ENCODE data around the gene GADD45B.
A peak's percentile ranks its signal among the peaks of the same experiment; 100 is the strongest.
"Not testable (repeated sequence)": the region's sequence is repeated elsewhere in the genome, so short reads cannot be mapped to it uniquely, and the experiment has no call there.

Gene GADD45B

DNA sequence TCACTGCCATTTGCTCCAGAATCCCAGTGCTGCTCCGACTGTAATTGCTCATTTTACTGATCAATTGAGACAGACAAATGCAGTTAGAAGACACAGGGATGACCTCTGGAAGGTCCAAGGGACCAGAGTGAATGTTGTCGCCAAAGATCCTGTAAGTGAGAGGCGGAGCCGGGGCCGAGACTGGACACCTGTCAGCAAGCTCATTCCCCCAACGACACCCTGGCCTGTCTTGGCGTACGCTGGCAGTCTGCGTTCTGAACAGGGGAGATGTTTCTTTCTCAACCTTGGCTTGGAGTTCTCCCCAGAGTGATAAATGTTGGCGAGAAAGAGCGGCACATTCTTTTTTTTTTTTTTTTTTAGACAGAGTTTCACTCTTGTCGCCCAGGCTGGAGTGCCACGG lies 24.2 kb downstream of the GADD45B start:
- H3K27me3 ChIP-seq (replicated peaks in 2 of 5; ENCODE audit: control insufficient read depth in 4 of 5, insufficient read depth in 5 of 5, low read length in 4 of 5): no peaks in the 10 kb centered on the region
- POLR2A ChIA-PET: no interaction called here
- H3K4me3 ChIP-seq (ENCODE audit: control insufficient read depth in 1 of 7, extremely low read depth in 1 of 7, insufficient read depth in 4 of 7, low read depth in 2 of 7, low read length in 6 of 7): no peak overlapping the region
- CTCF ChIA-PET: interaction anchor here (0.7 kb wide), 1 partner anchor 72 kb away, joined by 3 read pairs; no protein-coding TSS in a partner anchor
- peaks cover 0 to 16% (median 13%) of the 10 kb centered on the region in 4 experiments for H3K4me1 ChIP-seq (ENCODE audit: control extremely low read depth in 1 of 4, control insufficient read depth in 4 of 4, insufficient read depth in 4 of 4, low read length in 3 of 4)
- H3K27ac ChIP-seq (ENCODE audit: insufficient read depth in 1 of 2, low read depth in 1 of 2, low read length in 2 of 2, poor library complexity in 1 of 2, severe bottlenecking in 2 of 2): no peak overlapping the region
- 96% methylated on average over 7 of the region's 13 CpGs for WGBS (ENCODE audit: insufficient coverage)
- H3K36me3 ChIP-seq (ENCODE audit: control insufficient read depth in 4 of 4, insufficient read depth in 4 of 4, low read length in 3 of 4): no peaks in the 10 kb centered on the region
- no peaks in the 10 kb centered on the region for H3K9me3 ChIP-seq (ENCODE audit: control extremely low read depth in 1 of 5, control insufficient read depth in 4 of 5, insufficient read depth in 2 of 5, low read depth in 1 of 5, low read length in 4 of 5)
- DNase-seq: no peak

DNA sequence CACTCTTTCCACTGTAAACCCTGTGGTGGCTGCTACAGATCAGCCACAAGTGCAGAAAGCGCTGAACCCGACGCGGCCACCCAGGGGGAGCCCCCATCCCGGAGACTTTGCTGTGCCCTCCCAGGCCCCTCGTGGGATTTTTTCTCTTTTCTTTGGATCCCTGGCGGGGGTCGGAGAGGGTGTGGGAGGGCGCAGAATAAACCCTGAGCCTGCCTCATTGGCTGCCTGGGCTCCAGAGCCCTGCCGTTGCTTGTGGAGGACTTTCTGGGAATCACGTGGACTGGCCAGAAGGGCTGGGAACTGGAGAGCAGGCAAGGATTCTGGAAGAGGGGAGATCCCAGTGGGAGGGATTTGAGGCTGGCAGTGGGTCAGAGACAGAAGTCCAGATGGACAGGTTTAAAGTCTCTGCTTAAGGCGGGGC lies 24.9 kb downstream of the GADD45B start:
- no peak overlapping the region for H3K27ac ChIP-seq (ENCODE audit: insufficient read depth in 1 of 2, low read depth in 1 of 2, low read length in 2 of 2, poor library complexity in 1 of 2, severe bottlenecking in 2 of 2)
- no peaks in the 10 kb centered on the region for H3K9me3 ChIP-seq (ENCODE audit: control extremely low read depth in 1 of 5, control insufficient read depth in 4 of 5, insufficient read depth in 2 of 5, low read depth in 1 of 5, low read length in 4 of 5)
- no peak overlapping the region for H3K4me3 ChIP-seq (ENCODE audit: control insufficient read depth in 1 of 7, extremely low read depth in 1 of 7, insufficient read depth in 4 of 7, low read depth in 2 of 7, low read length in 6 of 7)
- no peaks in the 10 kb centered on the region for H3K27me3 ChIP-seq (replicated peaks in 2 of 5; ENCODE audit: control insufficient read depth in 4 of 5, insufficient read depth in 5 of 5, low read length in 4 of 5)
- 81% methylated on average over 8 of the region's 12 CpGs for WGBS (ENCODE audit: insufficient coverage)
- no peaks in the 10 kb centered on the region for H3K36me3 ChIP-seq (ENCODE audit: control insufficient read depth in 4 of 4, insufficient read depth in 4 of 4, low read length in 3 of 4)
- DNase-seq: no peak
- ChIA-PET POLR2A (no interaction called here), CTCF (interaction anchor here (0.7 kb wide), 1 partner anchor 72 kb away, joined by 3 read pairs; no protein-coding TSS in a partner anchor)
- H3K4me1 ChIP-seq (ENCODE audit: control extremely low read depth in 1 of 4, control insufficient read depth in 4 of 4, insufficient read depth in 4 of 4, low read length in 3 of 4): peaks cover 0 to 9% (median 6%) of the 10 kb centered on the region in 4 experiments

DNA sequence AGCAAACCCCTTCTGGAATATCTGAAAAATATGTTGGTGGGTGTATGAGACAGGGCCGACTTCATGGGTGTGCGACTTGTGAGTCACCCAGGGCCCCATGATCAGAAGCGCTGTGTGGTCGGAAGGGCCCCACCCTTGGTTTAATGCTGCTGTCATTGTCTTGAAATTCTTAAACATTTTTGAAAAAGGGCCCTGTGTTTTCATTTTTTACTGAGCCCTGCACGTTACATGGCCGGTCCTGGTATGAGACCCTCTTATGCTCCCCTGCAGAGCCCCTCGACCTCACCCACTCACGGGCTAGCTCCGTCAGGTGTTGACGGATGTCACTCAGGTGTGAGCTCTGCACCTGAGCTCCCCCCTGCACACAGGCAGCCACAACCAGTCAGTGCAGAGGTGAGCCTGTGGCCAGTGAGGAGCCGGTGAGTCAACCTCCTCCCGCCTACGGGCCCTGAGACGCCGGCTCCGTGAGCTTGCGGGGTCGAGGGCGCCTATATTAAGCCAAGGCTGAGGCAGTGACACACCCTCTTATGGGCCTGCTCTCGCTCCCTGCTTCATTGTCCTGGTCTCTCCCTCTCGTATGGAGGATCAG lies 27.7 kb downstream of the GADD45B start:
- no peaks in the 10 kb centered on the region for H3K27me3 ChIP-seq (replicated peaks in 2 of 5; ENCODE audit: control insufficient read depth in 4 of 5, insufficient read depth in 5 of 5, low read length in 4 of 5)
- H3K4me1 ChIP-seq (ENCODE audit: control extremely low read depth in 1 of 4, control insufficient read depth in 4 of 4, insufficient read depth in 4 of 4, low read length in 3 of 4): peaks cover 0 to 11% (median 7%) of the 10 kb centered on the region in 4 experiments
- 84% methylated on average over 15 of the region's 21 CpGs for WGBS (ENCODE audit: insufficient coverage)
- H3K4me3 ChIP-seq (ENCODE audit: control insufficient read depth in 1 of 7, extremely low read depth in 1 of 7, insufficient read depth in 4 of 7, low read depth in 2 of 7, low read length in 6 of 7): no peak overlapping the region
- DNase-seq: no peak
- ChIA-PET CTCF (no interaction called here), POLR2A (interaction anchor here (1.2 to 1.5 kb wide), 2 partner anchors 27 to 28 kb away, joined by 3 read pairs; partner anchors contain the start of gene GADD45B)
- H3K36me3 ChIP-seq (ENCODE audit: control insufficient read depth in 4 of 4, insufficient read depth in 4 of 4, low read length in 3 of 4): no peaks in the 10 kb centered on the region
- no peak overlapping the region for H3K27ac ChIP-seq (ENCODE audit: insufficient read depth in 1 of 2, low read depth in 1 of 2, low read length in 2 of 2, poor library complexity in 1 of 2, severe bottlenecking in 2 of 2)
- H3K9me3 ChIP-seq (ENCODE audit: control extremely low read depth in 1 of 5, control insufficient read depth in 4 of 5, insufficient read depth in 2 of 5, low read depth in 1 of 5, low read length in 4 of 5): no peaks in the 10 kb centered on the region

DNA sequence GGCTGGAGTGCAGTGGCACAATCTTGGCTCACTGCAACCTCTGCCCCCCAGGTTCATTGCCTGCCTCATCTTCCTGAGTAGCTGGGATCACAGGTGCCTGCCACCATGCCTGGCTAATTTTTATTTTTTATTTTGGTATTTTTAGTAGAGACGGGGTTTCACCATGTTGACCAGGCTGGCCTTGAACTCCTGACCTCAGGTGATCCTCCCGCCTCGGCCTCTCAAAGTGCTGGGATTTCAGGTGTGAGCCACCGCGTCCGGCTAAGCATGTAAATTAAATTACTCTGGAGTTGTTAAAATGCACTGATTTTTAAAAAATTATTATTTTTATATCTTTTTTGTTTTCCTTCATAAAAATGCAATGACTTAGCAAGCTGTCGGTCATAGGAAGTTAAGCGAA lies 30.7 kb downstream of the GADD45B start:
- WGBS (ENCODE audit: insufficient coverage): 51% methylated on average over 3 of the region's 8 CpGs
- not testable (repeated sequence) for H3K27ac ChIP-seq (ENCODE audit: insufficient read depth in 1 of 2, low read depth in 1 of 2, low read length in 2 of 2, poor library complexity in 1 of 2, severe bottlenecking in 2 of 2)

DNA sequence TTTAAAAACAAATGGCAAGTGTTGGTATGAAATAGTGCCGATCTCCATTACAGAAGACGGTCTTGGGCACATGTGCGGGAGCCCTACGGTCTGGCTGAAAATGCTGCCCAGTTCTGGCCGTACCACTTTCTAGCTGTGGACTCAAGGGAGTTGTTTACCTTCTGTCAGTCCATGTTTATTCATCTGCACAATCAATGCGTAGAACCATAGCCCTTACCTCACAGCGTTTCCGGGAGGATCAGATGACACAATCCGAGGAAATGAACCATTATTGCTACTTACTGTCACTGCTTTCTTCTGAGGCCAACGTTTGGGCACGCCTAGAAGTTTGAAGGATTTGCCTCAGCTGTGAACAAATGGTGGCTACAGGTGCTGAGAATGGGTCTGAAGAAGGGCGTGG lies 31.2 kb downstream of the GADD45B start:
- DNase-seq: peak in 1 of 3 donors; percentile 47
- peak overlapping the region in 2 of 7 experiments; percentile 40 to 56 for H3K4me3 ChIP-seq (ENCODE audit: control insufficient read depth in 1 of 7, extremely low read depth in 1 of 7, insufficient read depth in 4 of 7, low read depth in 2 of 7, low read length in 6 of 7)
- WGBS (ENCODE audit: insufficient coverage): 33% methylated on average over 9 of the region's 12 CpGs
- ChIA-PET POLR2A (interaction anchor here (0.6 to 1.2 kb wide), 3 partner anchors 28 to 186 kb away, joined by 3 to 4 read pairs (median 4); no protein-coding TSS in a partner anchor), CTCF (no interaction called here)
- no peaks in the 10 kb centered on the region for H3K36me3 ChIP-seq (ENCODE audit: control insufficient read depth in 4 of 4, insufficient read depth in 4 of 4, low read length in 3 of 4)
- H3K27ac ChIP-seq (ENCODE audit: insufficient read depth in 1 of 2, low read depth in 1 of 2, low read length in 2 of 2, poor library complexity in 1 of 2, severe bottlenecking in 2 of 2): no peak overlapping the region
- H3K27me3 ChIP-seq (replicated peaks in 2 of 5; ENCODE audit: control insufficient read depth in 4 of 5, insufficient read depth in 5 of 5, low read length in 4 of 5): no peaks in the 10 kb centered on the region
- H3K9me3 ChIP-seq (ENCODE audit: control extremely low read depth in 1 of 5, control insufficient read depth in 4 of 5, insufficient read depth in 2 of 5, low read depth in 1 of 5, low read length in 4 of 5): peaks cover 0 to 2% (median 0%) of the 10 kb centered on the region in 5 experiments
- H3K4me1 ChIP-seq (ENCODE audit: control extremely low read depth in 1 of 4, control insufficient read depth in 4 of 4, insufficient read depth in 4 of 4, low read length in 3 of 4): peaks cover 0 to 5% (median 2%) of the 10 kb centered on the region in 4 experiments

More for the DNA sequence above, 30.7 kb downstream of the GADD45B start:
- H3K4me3 ChIP-seq (ENCODE audit: control insufficient read depth in 1 of 7, extremely low read depth in 1 of 7, insufficient read depth in 4 of 7, low read depth in 2 of 7, low read length in 6 of 7); H3K4me1 ChIP-seq (ENCODE audit: control extremely low read depth in 1 of 4, control insufficient read depth in 4 of 4, insufficient read depth in 4 of 4, low read length in 3 of 4); DNase-seq; CTCF ChIA-PET; H3K27me3 ChIP-seq (replicated peaks in 2 of 5; ENCODE audit: control insufficient read depth in 4 of 5, insufficient read depth in 5 of 5, low read length in 4 of 5); H3K9me3 ChIP-seq (ENCODE audit: control extremely low read depth in 1 of 5, control insufficient read depth in 4 of 5, insufficient read depth in 2 of 5, low read depth in 1 of 5, low read length in 4 of 5); H3K36me3 ChIP-seq (ENCODE audit: control insufficient read depth in 4 of 4, insufficient read depth in 4 of 4, low read length in 3 of 4): not testable (repeated sequence)
- POLR2A ChIA-PET: interaction anchor here (0.6 to 1.2 kb wide), 3 partner anchors 27 to 186 kb away, joined by 3 to 4 read pairs (median 4); no protein-coding TSS in a partner anchor

DNA sequence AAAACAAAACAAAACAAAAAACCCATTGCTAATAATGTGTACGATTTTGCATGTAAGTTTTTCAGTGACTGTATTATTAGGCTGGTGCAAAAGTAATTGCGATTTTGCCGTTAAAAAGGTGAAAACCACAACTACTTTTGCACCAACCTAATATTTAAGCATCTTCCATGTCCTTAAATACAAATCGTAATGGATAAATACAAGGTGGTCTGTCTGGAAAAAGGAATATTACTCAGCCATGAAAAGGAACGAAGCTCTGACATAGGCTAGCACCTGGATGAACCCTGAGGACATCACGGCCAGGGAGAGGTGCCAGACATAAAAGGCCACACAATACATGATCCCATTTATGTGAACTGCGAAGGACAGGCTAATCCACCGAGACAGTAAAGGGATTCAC lies 33.2 kb downstream of the GADD45B start:
- no peak overlapping the region for H3K4me3 ChIP-seq (ENCODE audit: control insufficient read depth in 1 of 7, extremely low read depth in 1 of 7, insufficient read depth in 4 of 7, low read depth in 2 of 7, low read length in 6 of 7)
- H3K36me3 ChIP-seq (ENCODE audit: control insufficient read depth in 4 of 4, insufficient read depth in 4 of 4, low read length in 3 of 4): no peaks in the 10 kb centered on the region
- peaks cover 0 to 2% (median 0%) of the 10 kb centered on the region in 5 experiments for H3K9me3 ChIP-seq (ENCODE audit: control extremely low read depth in 1 of 5, control insufficient read depth in 4 of 5, insufficient read depth in 2 of 5, low read depth in 1 of 5, low read length in 4 of 5)
- POLR2A ChIA-PET: interaction anchor here (1.8 kb wide), 1 partner anchor 33 kb away, joined by 5 read pairs; the partner anchor contains the start of gene GADD45B
- no peaks in the 10 kb centered on the region for H3K27me3 ChIP-seq (replicated peaks in 2 of 5; ENCODE audit: control insufficient read depth in 4 of 5, insufficient read depth in 5 of 5, low read length in 4 of 5)
- 100% methylated on average over 3 of the region's 8 CpGs for WGBS (ENCODE audit: insufficient coverage)
- H3K4me1 ChIP-seq (ENCODE audit: control extremely low read depth in 1 of 4, control insufficient read depth in 4 of 4, insufficient read depth in 4 of 4, low read length in 3 of 4): peaks cover 0 to 5% (median 2%) of the 10 kb centered on the region in 4 experiments
- CTCF ChIA-PET: no interaction called here
- no peak for DNase-seq
- no peak overlapping the region for H3K27ac ChIP-seq (ENCODE audit: insufficient read depth in 1 of 2, low read depth in 1 of 2, low read length in 2 of 2, poor library complexity in 1 of 2, severe bottlenecking in 2 of 2)

GRCh38 chr19:2511570-2511969 lies 35.6 kb downstream of the GADD45B start:
- ChIA-PET POLR2A (no interaction called here), CTCF (no interaction called here)
- Histone ChIP-seq H3K36me3 (ENCODE audit: control insufficient read depth in 4 of 4, insufficient read depth in 4 of 4, low read length in 3 of 4) (no peaks in the 10 kb centered on the region), H3K27ac (ENCODE audit: insufficient read depth in 1 of 2, low read depth in 1 of 2, low read length in 2 of 2, poor library complexity in 1 of 2, severe bottlenecking in 2 of 2) (no peak overlapping the region), H3K9me3 (ENCODE audit: control extremely low read depth in 1 of 5, control insufficient read depth in 4 of 5, insufficient read depth in 2 of 5, low read depth in 1 of 5, low read length in 4 of 5) (peaks cover 0 to 2% (median 0%) of the 10 kb centered on the region in 5 experiments), H3K4me1 (ENCODE audit: control extremely low read depth in 1 of 4, control insufficient read depth in 4 of 4, insufficient read depth in 4 of 4, low read length in 3 of 4) (peaks cover 0 to 5% (median 2%) of the 10 kb centered on the region in 4 experiments), H3K27me3 (replicated peaks in 2 of 5; ENCODE audit: control insufficient read depth in 4 of 5, insufficient read depth in 5 of 5, low read length in 4 of 5) (no peaks in the 10 kb centered on the region), H3K4me3 (ENCODE audit: control insufficient read depth in 1 of 7, extremely low read depth in 1 of 7, insufficient read depth in 4 of 7, low read depth in 2 of 7, low read length in 6 of 7) (no peak overlapping the region)
- no peak for DNase-seq
- WGBS (ENCODE audit: insufficient coverage): 93% methylated on average over 18 of the region's 22 CpGs

Data from common myeloid progenitor, CD34-positive (primary cell).